DOHH2 (cell line): ENCODE measurements around the gene DDAH2.

Source experiments
- H3F3A ChIP-seq: fragments of 200-600 bp; sonication (generic), shearing (Covaris generic); 2 replicates; pipeline ENCODE4 v1.6.0; 2016; ENCODE audit warnings: antibody characterized with exemption, mild to moderate bottlenecking; ENCODE audit not compliant: control insufficient read depth, insufficient read depth
- H3K27ac ChIP-seq: fragments of 200-600 bp; sonication (generic); 2 replicates; pipeline ENCODE4 v1.5.1; 2014; ENCODE audit warnings: low read depth, mild to moderate bottlenecking, low read length, moderate library complexity
- H3K27me3 ChIP-seq: fragments of 200-600 bp; sonication (generic); 2 replicates; pipeline ENCODE4 v1.6.1; 2014; ENCODE audit warnings: mild to moderate bottlenecking, low read length, mixed read lengths; ENCODE audit not compliant: control insufficient read depth
- H3K36me3 ChIP-seq: fragments of 200-600 bp; sonication (generic); 2 replicates; pipeline ENCODE4 v1.6.1; 2014; ENCODE audit warnings: mild to moderate bottlenecking, low read length, moderate library complexity, mixed read lengths; ENCODE audit not compliant: control insufficient read depth
- H3K4me1 ChIP-seq: fragments of 200-600 bp; sonication (generic); 2 replicates; pipeline ENCODE4 v1.6.1; 2014; ENCODE audit warnings: mild to moderate bottlenecking, low read length, mixed read lengths; ENCODE audit not compliant: control insufficient read depth
- H3K4me2 ChIP-seq: fragments of 200-600 bp; sonication (generic); 2 replicates; pipeline ENCODE4 v1.6.0; 2014; ENCODE audit warnings: mild to moderate bottlenecking, low read length, moderate library complexity
- H3K4me3 ChIP-seq: fragments of 200-600 bp; sonication (generic); 2 replicates; pipeline ENCODE4 v1.5.1; 2014; ENCODE audit warnings: mild to moderate bottlenecking, low read length, mixed read lengths
- H3K79me2 ChIP-seq: fragments of 200-600 bp; sonication (generic); 2 replicates; pipeline ENCODE4 v1.6.1; 2014; ENCODE audit warnings: mild to moderate bottlenecking, low read length, mixed read lengths; ENCODE audit not compliant: control insufficient read depth
- H3K9me2 ChIP-seq: fragments of 200-600 bp; sonication (generic); replicated peaks from 2 replicates; pipeline ENCODE4 v1.6.1; 2014; ENCODE audit warnings: mild to moderate bottlenecking, low read length, mixed read lengths; ENCODE audit not compliant: control insufficient read depth
- H3K9me3 ChIP-seq: fragments of 200-600 bp; sonication (generic); 2 replicates; pipeline ENCODE4 v1.6.1; 2014; ENCODE audit warnings: antibody characterized with exemption, low read length, mixed read lengths; ENCODE audit not compliant: control insufficient read depth, insufficient read depth
- H4K20me1 ChIP-seq: fragments of 200-600 bp; sonication (generic); 2 replicates; pipeline ENCODE4 v1.6.0; 2014; ENCODE audit warnings: low read depth, mild to moderate bottlenecking, antibody characterized with exemption, low read length, moderate library complexity; ENCODE audit not compliant: control insufficient read depth, insufficient read depth
- CTCF ChIP-seq: fragments of 200-600 bp; sonication (generic); IDR thresholded peaks from one replicate; pipeline ENCODE4 v1.5.1; 2014; ENCODE audit warnings: antibody characterized with exemption, mild to moderate bottlenecking, low read depth, low read length; ENCODE audit not compliant: poor library complexity, severe bottlenecking
- EZH2phosphoT487 ChIP-seq: fragments of 200-600 bp; sonication (generic); IDR thresholded peaks from 2 replicates; pipeline ENCODE4 v1.6.1; 2017; ENCODE audit warnings: borderline replicate concordance, mild to moderate bottlenecking, antibody characterized with exemption, low read length, moderate library complexity, mixed read lengths

Gene DDAH2

GRCh38 chr6:31702405-31702818 lies 26.7 kb downstream of the DDAH2 start:
- TF ChIP-seq EZH2phosphoT487 (no peak), CTCF (no peak)
- Histone ChIP-seq H3K4me3 (peak overlapping the region; percentile 88), H3K79me2 (peaks cover 24% of the 10 kb centered on the region), H3K4me2 (peak overlapping the region; percentile 74), H3K9me3 (no peaks in the 10 kb centered on the region), H3K4me1 (peaks cover 23% of the 10 kb centered on the region), H3K36me3 (peaks cover 24% of the 10 kb centered on the region), H4K20me1 (0 out of 2 replicates have a peak, but pooled peaks cover 4% of the 10 kb centered on the region), H3K27me3 (no peaks in the 10 kb centered on the region), H3K9me2 (no peaks in the 10 kb centered on the region), H3K27ac (peak overlapping the region; percentile 74), H3F3A (peaks cover 13% of the 10 kb centered on the region)

- 0 out of 2 replicates have a peak, but pooled peaks cover 4% of the 10 kb centered on the region for H4K20me1 ChIP-seq
- no peak for TF ChIP-seq CTCF
- no peak for TF ChIP-seq EZH2phosphoT487
- no peaks in the 10 kb centered on the region for H3K9me2 ChIP-seq
- H3K79me2 ChIP-seq: peaks cover 24% of the 10 kb centered on the region
- H3K4me3 ChIP-seq: peak overlapping the region; percentile 88
- H3K27me3 ChIP-seq: no peaks in the 10 kb centered on the region
- no peaks in the 10 kb centered on the region for H3K9me3 ChIP-seq
- H3K4me1 ChIP-seq: peaks cover 23% of the 10 kb centered on the region
- peak overlapping the region; percentile 74 for H3K27ac ChIP-seq
- peaks cover 30% of the 10 kb centered on the region for H3K36me3 ChIP-seq
- H3K4me2 ChIP-seq: peak overlapping the region; percentile 74
- H3F3A ChIP-seq: peaks cover 13% of the 10 kb centered on the region
Observed at GRCh38 chr6:31701666-31702404, 27.3 kb downstream of the DDAH2 start.

GRCh38 chr6:31700740-31701401 lies 28.2 kb downstream of the DDAH2 start:
- H3K9me2 ChIP-seq: no peaks in the 10 kb centered on the region
- H3K36me3 ChIP-seq: peaks cover 32% of the 10 kb centered on the region
- no peak for TF ChIP-seq CTCF
- no peak for TF ChIP-seq EZH2phosphoT487
- H3K27me3 ChIP-seq: no peaks in the 10 kb centered on the region
- H3K4me2 ChIP-seq: peak overlapping the region; percentile 74
- H3F3A ChIP-seq: peaks cover 12% of the 10 kb centered on the region
- H3K4me3 ChIP-seq: no peak overlapping the region
- H3K27ac ChIP-seq: no peak overlapping the region
- peaks cover 23% of the 10 kb centered on the region for H3K4me1 ChIP-seq
- no peaks in the 10 kb centered on the region for H3K9me3 ChIP-seq
- peaks cover 24% of the 10 kb centered on the region for H3K79me2 ChIP-seq
- H4K20me1 ChIP-seq: 0 out of 2 replicates have a peak, but pooled peaks cover 4% of the 10 kb centered on the region
